ENCODE data around the gene KRTAP19-2.
"Not testable (repeated sequence)": the region's sequence is repeated elsewhere in the genome, so short reads cannot be mapped to it uniquely, and the experiment has no call there.

Gene KRTAP19-2

GRCh38 chr21:30487336-30487735, at the start of gene KRTAP19-2:
TSS of gene KRTAP19-2 (minus strand) at chr21:30487436. CDS start at chr21:30487348, 88 bp downstream.
- no peak for DNase-seq

- no peak for DNase-seq
Measured at GRCh38 chr21:30518876-30519275, 31.6 kb upstream of the KRTAP19-2 start.

GRCh38 chr21:30515681-30516080, 28.4 kb upstream of the KRTAP19-2 start:
- DNase-seq: no peak

- DNase-seq: not testable (repeated sequence)
Measured at GRCh38 chr21:30505621-30506205, 18.5 kb upstream of the KRTAP19-2 start.

GRCh38 chr21:30502041-30502440, 14.8 kb upstream of the KRTAP19-2 start, which contains the start of gene KRTAP19-5:
TSS of gene KRTAP19-5 (minus strand) at chr21:30502141. CDS start at chr21:30502090, 51 bp downstream.
- DNase-seq: no peak

- DNase-seq: no peak
Measured at GRCh38 chr21:30497065-30497464, 9.8 kb upstream of the KRTAP19-2 start, which contains the start of gene KRTAP19-4. TSS of gene KRTAP19-4 (minus strand) at chr21:30497165. CDS start at chr21:30497110, 55 bp downstream.

GRCh38 chr21:30491963-30492428, 4.8 kb upstream of the KRTAP19-2 start, which contains the start of gene KRTAP19-3:
TSS of gene KRTAP19-3 (minus strand) at chr21:30492013. CDS start at chr21:30491957, 56 bp downstream.
- no peak for DNase-seq

GRCh38 chr21:30486180-30486579, 1.1 kb downstream of the KRTAP19-2 start:
- no peak for DNase-seq

GRCh38 chr21:30482130-30482529, 5.1 kb downstream of the KRTAP19-2 start:
- no peak for DNase-seq

- no peak for DNase-seq
Measured at GRCh38 chr21:30480145-30480544, 7.1 kb downstream of the KRTAP19-2 start, which contains the start of gene KRTAP19-1. TSS of gene KRTAP19-1 (minus strand) at chr21:30480367. CDS start at chr21:30480317, 50 bp downstream.

- DNase-seq: no peak
Measured at GRCh38 chr21:30479259-30479658, 8.0 kb downstream of the KRTAP19-2 start.

GRCh38 chr21:30478004-30478403, 9.2 kb downstream of the KRTAP19-2 start:
- no peak for DNase-seq

- DNase-seq: no peak
Measured at GRCh38 chr21:30468900-30469714, 18.1 kb downstream of the KRTAP19-2 start.

- DNase-seq: no peak
Measured at GRCh38 chr21:30463713-30464112, 23.5 kb downstream of the KRTAP19-2 start.

- DNase-seq: no peak
Measured at GRCh38 chr21:30448514-30448913, 38.7 kb downstream of the KRTAP19-2 start.

GRCh38 chr21:30447056-30447455, 40.2 kb downstream of the KRTAP19-2 start:
- DNase-seq: no peak

- DNase-seq: no peak
Measured at GRCh38 chr21:30444204-30444603, 43.0 kb downstream of the KRTAP19-2 start.

GRCh38 chr21:30443226-30443625, 44.0 kb downstream of the KRTAP19-2 start:
- no peak for DNase-seq

- no peak for DNase-seq
Measured at GRCh38 chr21:30439975-30440374, 47.3 kb downstream of the KRTAP19-2 start, which contains the start of gene KRTAP15-1. TSS of gene KRTAP15-1 (plus strand) at chr21:30440275. CDS start at chr21:30440328, 53 bp downstream.

All from stimulated activated naive CD4-positive, alpha-beta T cell treated with Interleukin-2 at 50 U/mL for 16 hours (primary cell).